Measurements from ENCODE around the gene FA2H.
A peak's percentile ranks its signal among the peaks of the same experiment; 100 is the strongest.
"Not testable (repeated sequence)": the region's sequence is repeated elsewhere in the genome, so short reads cannot be mapped to it uniquely, and the experiment has no call there.

The FA2H gene

GRCh38 chr16:74682556-74682955, 92.1 kb downstream of the FA2H start:
- DNase-seq (ENCODE audit: low read depth in 2 of 2) = no peak

GRCh38 chr16:74680681-74681080, 93.9 kb downstream of the FA2H start:
- no peak for DNase-seq (ENCODE audit: low read depth in 2 of 2)

- DNase-seq (ENCODE audit: low read depth in 2 of 2) = no peak
These were observed 94.6 kb downstream of the FA2H start for GRCh38 chr16:74679983-74680382.

- DNase-seq (ENCODE audit: low read depth in 2 of 2) = no peak
These were observed 96.8 kb downstream of the FA2H start for GRCh38 chr16:74677868-74678267.

GRCh38 chr16:74673876-74674275, 100.7 kb downstream of the FA2H start:
- DNase-seq (ENCODE audit: low read depth in 2 of 2) = no peak

GRCh38 chr16:74668877-74669276, 105.7 kb downstream of the FA2H start:
- not testable (repeated sequence) for DNase-seq (ENCODE audit: low read depth in 2 of 2)

GRCh38 chr16:74667255-74667700, 107.3 kb downstream of the FA2H start:
- peak in 1 of 2 donors; percentile 13 for DNase-seq (ENCODE audit: low read depth in 2 of 2)

GRCh38 chr16:74666425-74667254, 108.0 kb downstream of the FA2H start, which contains the start of gene RFWD3:
Gene RFWD3, minus strand, starts transcription at chr16:74666877. Its CDS starts 5,428 bp downstream, at chr16:74661449.
- peak; percentile 78 to 92 for DNase-seq (ENCODE audit: low read depth in 2 of 2)

GRCh38 chr16:74666010-74666421, 108.6 kb downstream of the FA2H start:
- no peak for DNase-seq (ENCODE audit: low read depth in 2 of 2)
